Endothelial cell of umbilical vein (primary cell): ENCODE measurements around the gene ADGRL3.

ENCODE experiments used
- MAX ChIP-seq: IDR thresholded peaks from 2 replicates; pipeline ENCODE4 v1.6.1; 2011; ENCODE audit not compliant: insufficient read depth, insufficient read length
- POLR2A ChIP-seq: IDR thresholded peaks from 2 replicates; pipeline ENCODE4 v1.6.1; 2012; ENCODE audit warnings: low read depth, mild to moderate bottlenecking, control low read depth, low read length
- TF ChIP-seq, protein P1 (sequence below), 2 donors: IDR thresholded peaks; 1 replicate in 1 of 2; 2 replicates in 1 of 2; pipeline ENCODE4 v1.5.1; 2011; ENCODE audit warnings: low read length in 2 of 2, mild to moderate bottlenecking in 2 of 2, moderate library complexity in 2 of 2, control low read depth in 1 of 2, inconsistent platforms in 1 of 2, low read depth in 1 of 2; ENCODE audit not compliant: insufficient read depth in 1 of 2; ENCODE audit errors: extremely low read depth in 1 of 2

DNA sequence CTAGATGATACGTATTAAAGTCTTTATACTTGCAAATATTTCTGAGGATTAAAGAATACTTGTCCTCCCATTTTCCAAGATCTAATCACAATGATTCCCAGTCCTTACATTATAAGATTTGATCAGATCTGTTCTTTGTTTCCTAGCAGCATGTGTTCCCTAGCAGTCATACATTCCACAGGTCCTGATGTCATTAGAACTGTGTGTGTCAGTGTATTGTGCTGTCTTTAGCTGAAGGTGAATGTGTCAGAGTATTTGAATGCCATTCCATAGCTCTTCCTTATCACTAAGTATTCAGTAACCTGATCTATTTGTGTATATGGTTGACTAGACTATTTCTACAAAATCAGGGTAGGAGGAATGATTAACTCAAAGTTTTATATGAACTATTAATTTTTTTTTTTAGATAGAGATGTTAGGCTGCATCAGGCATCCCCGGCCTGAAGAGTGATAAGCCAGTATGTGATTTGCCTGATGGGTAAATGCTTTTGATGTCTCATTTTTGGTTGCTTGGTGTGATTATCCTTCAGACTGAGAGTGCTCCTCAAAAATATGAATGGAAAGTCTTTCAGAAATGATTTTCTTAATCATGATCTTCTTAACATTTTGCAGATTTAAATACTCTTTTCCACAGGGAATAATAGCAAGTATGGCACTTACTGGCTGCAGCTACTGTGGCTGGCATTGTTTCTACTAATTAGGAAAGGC, 4.4 kb downstream of the ADGRL3 start:
- no peak for TF ChIP-seq POLR2A
- TF ChIP-seq, protein P1, sequence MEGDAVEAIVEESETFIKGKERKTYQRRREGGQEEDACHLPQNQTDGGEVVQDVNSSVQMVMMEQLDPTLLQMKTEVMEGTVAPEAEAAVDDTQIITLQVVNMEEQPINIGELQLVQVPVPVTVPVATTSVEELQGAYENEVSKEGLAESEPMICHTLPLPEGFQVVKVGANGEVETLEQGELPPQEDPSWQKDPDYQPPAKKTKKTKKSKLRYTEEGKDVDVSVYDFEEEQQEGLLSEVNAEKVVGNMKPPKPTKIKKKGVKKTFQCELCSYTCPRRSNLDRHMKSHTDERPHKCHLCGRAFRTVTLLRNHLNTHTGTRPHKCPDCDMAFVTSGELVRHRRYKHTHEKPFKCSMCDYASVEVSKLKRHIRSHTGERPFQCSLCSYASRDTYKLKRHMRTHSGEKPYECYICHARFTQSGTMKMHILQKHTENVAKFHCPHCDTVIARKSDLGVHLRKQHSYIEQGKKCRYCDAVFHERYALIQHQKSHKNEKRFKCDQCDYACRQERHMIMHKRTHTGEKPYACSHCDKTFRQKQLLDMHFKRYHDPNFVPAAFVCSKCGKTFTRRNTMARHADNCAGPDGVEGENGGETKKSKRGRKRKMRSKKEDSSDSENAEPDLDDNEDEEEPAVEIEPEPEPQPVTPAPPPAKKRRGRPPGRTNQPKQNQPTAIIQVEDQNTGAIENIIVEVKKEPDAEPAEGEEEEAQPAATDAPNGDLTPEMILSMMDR (IDR thresholded peaks at IDR 0.05; ENCODE audit: extremely low read depth in 1 of 2, insufficient read depth in 1 of 2, low read depth in 1 of 2, low read length in 2 of 2): no peak
- no peak for TF ChIP-seq MAX
